NCI-H2171 (cell line): ENCODE data around the gene ANO3.

ENCODE experiments used
- DNase-seq: peaks from one replicate; lab custom pipeline; 2025; lab: John Stamatoyannopoulos, UW

Gene ANO3

GRCh38 chr11:26573896-26574295 lies 242.0 kb downstream of the ANO3 start:
- no peak for DNase-seq

GRCh38 chr11:26575946-26576345 lies 244.0 kb downstream of the ANO3 start:
- DNase-seq, result no peak

GRCh38 chr11:26578998-26579661 lies 247.2 kb downstream of the ANO3 start:
- no peak for DNase-seq

DNA sequence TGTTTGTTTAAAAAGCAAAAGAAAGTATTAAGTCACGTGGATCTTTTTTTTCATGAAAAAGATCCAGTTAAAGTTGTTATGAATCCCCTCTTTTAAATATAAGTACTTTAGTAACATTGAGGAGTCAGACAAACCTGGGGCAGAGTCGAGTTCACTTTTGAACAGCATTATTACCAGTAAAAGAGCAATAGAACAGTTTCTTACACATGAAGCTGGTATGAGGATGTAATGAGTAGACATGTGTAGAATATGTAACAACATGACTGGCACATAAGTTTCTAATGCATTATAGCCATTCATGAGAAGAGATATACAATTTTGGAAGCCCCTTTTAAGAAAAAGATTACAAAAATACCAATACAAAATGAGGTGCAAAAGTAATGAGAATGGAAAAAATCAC lies 247.8 kb downstream of the ANO3 start:
- DNase-seq, result no peak

GRCh38 chr11:26580929-26581328 lies 249.0 kb downstream of the ANO3 start:
- no peak for DNase-seq

- DNase-seq, result no peak
Observed at GRCh38 chr11:26583550-26583949, 251.6 kb downstream of the ANO3 start.

GRCh38 chr11:26584818-26585217 lies 252.9 kb downstream of the ANO3 start:
- no peak for DNase-seq

DNA sequence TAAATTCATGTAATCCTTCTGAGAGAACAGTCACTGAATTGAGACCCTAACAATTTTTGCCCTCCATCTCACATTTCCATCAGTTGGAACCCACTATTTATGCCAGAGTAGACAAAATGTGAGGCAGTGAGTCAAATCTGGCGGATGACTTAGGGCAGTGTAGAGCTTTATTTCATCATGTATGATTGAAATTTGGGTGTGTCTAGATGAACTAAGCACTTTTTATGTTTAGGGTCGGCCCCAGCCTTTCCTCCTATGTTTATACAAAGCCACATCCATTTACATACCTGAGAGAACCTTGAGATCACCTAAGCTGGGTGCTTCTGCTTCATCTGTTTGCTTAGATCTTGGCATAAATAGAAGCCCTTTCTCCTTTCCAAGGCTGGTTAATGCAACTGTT lies 255.1 kb downstream of the ANO3 start:
- DNase-seq, result no peak

- no peak for DNase-seq
Observed at GRCh38 chr11:26593691-26594090, 261.8 kb downstream of the ANO3 start.

- DNase-seq, result peak; percentile 36
Observed at GRCh38 chr11:26595207-26595865, 263.4 kb downstream of the ANO3 start.

- peak; percentile 24 for DNase-seq
Observed at GRCh38 chr11:26597049-26597689, 265.2 kb downstream of the ANO3 start.

- DNase-seq, result no peak
Observed at GRCh38 chr11:26597899-26598298, 266.0 kb downstream of the ANO3 start.

DNA sequence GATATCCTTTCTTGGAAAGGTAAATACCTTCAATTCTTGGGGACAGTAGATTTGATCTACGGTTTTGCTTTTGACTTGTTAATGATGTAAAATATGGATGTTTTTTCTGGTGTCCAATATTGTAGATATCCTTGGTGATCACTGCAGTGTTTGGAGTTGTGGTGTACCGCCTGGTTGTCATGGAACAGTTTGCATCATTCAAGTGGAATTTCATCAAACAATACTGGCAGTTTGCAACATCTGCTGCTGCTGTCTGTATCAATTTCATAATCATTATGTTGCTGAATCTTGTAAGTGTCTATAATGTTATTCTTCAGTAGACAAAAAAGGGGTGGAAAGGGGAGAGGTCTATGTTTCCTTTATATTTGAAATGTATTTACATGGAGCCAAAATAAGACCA lies 267.5 kb downstream of the ANO3 start:
- DNase-seq, result peak; percentile 24

DNA sequence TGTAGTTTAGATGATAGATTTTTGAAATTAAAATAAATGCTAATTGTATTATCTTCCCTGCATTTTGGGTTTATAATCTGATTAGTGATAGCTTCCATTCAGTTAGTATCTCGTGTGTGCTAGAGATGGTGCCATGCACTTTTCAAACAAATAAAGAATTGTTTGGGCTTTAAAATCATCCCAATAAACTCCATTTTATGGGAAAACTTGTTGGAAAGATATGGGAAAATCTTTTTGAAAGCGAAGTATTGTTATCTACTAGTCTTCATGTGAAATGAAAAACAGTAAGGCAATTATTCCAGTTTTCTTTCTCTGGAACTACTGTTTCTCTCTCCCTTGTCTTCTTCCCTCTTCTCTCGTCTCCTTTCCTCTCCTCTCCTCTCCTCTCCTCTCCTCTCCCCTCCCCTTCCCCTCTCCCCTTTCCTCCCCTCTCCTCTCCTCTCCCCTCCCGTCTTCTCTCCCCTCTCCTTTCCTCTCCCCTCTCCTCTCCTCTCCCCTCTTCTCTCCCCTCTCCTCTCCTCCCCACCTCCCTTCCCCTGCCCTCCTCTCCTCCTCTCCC lies 268.0 kb downstream of the ANO3 start:
- DNase-seq, result no peak

GRCh38 chr11:26607725-26608506 lies 276.0 kb downstream of the ANO3 start:
- no peak for DNase-seq

DNA sequence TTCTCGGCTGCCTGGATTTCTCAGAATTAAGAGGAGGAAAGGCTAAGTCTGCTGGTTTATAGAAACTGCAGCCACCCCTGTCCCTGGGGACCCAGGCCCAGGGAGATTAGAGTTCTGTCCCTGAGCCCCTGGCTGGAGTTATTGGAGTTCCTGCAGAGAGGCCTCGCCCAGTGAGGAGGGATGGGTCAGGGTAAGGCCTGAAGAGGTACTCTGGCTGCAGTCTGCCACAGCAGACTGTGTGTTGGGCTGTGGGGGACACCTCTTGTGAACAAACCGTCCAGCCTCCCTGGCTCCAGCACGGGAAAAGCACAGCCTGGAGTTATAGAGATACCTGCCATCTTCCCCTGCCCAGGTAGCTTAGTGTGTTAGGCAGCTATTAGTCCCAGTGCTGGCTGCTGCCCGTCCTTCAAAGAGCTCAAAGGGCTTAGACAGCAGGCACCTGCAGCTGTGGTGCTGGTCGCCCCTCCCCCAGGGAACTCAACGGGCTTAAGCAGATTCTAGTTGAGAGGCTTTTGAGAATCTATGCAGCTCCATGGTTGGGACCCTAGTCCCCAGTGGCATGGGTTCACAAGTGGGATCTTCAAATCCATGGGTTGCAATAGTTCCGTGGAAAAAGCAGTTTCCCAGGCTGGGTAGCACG lies 276.7 kb downstream of the ANO3 start:
- no peak for DNase-seq

DNA sequence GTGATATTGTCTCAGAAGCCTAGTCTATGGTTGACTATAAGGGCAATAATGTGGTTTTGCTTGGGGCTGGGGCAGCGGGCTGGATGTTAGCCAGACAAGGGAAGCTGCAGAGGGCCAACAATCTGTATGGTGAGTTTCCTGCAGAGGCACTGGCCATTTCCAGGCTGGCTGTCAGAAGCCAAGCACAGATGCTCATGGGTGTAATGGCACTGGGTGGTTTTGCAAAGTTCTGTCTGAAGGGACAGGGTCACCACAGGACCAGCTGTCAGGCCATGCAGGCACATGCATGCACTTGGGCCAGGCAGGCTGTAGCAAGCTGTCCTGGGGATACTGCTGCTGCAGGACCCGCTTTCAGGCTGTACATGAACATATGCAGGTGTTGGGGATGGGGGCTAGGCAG lies 281.8 kb downstream of the ANO3 start:
- no peak for DNase-seq

- DNase-seq, result no peak
Observed at GRCh38 chr11:26618441-26618840, 286.5 kb downstream of the ANO3 start.

GRCh38 chr11:26620282-26621045 lies 288.5 kb downstream of the ANO3 start:
- no peak for DNase-seq

- no peak for DNase-seq
Observed at GRCh38 chr11:26621132-26621531, 289.2 kb downstream of the ANO3 start.

DNA sequence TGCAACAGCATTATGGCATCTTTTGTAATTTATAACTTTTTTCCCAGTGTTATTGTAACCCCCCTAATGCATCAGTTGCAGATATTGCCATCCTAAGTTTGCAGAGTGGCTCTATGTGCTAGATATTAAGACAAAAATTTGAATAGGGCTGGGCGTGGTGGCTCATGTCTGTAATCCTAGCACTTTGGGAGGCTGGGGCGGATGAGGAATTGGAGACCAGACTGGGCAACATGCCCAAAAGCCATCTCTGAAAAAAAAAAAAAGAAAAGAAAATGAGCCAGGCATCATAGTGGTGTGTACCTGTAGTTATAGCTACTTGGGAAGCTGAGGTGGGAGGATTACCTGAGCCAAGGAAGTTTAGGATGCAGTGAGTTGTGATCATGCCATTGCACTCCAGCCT lies 290.3 kb downstream of the ANO3 start:
- DNase-seq, result peak; percentile 53
